ENCODE results near the gene KLHL9. TPM values are rescaled to one million over a fixed set of nuclear protein-coding genes. Genes with fewer than 3 reads are reported as not detected.

KLHL9 gene
- total and polyA plus RNA-seq, 2 donors from 2014 or later = 10.4 to 30.5 TPM

GRCh38 chr9:21294904-21295538, 40.2 kb downstream of the KLHL9 start:
- intact Hi-C loops (cut with DNase I) = no loop called here
- no peaks in the 10 kb centered on the region for H3K9me3 ChIP-seq (ENCODE audit: control insufficient read depth in 2 of 3, insufficient read depth in 1 of 3, low read length in 3 of 3)
- no peaks in the 10 kb centered on the region for H3K4me1 ChIP-seq (ENCODE audit: control insufficient read depth in 2 of 3, insufficient read depth in 2 of 3, low read depth in 1 of 3, low read length in 3 of 3)
- no peak overlapping the region for H3K4me3 ChIP-seq (ENCODE audit: low read length in 3 of 3)
- no peak overlapping the region for H3K9ac ChIP-seq (ENCODE audit: low read length in 3 of 3)
- H3K36me3 ChIP-seq (ENCODE audit: control insufficient read depth in 2 of 3, insufficient read depth in 3 of 3, low read length in 3 of 3) = no peaks in the 10 kb centered on the region
- no peak for DNase-seq
- FAIRE-seq = no peak
- no peaks in the 10 kb centered on the region for H3K27me3 ChIP-seq (ENCODE audit: control insufficient read depth, insufficient read depth, low read length)
- no peak for TF ChIP-seq CTCF (IDR thresholded peaks at IDR 0.05; ENCODE audit: borderline replicate concordance, extremely low read depth, insufficient read depth)
- no peak overlapping the region for H3K27ac ChIP-seq (ENCODE audit: low read depth in 2 of 2, low read length in 2 of 2)

GRCh38 chr9:21294364-21294774, 40.8 kb downstream of the KLHL9 start:
- Histone ChIP-seq H3K27me3 (ENCODE audit: control insufficient read depth, insufficient read depth, low read length) (no peaks in the 10 kb centered on the region), H3K9ac (ENCODE audit: low read length in 3 of 3) (no peak overlapping the region), H3K36me3 (ENCODE audit: control insufficient read depth in 2 of 3, insufficient read depth in 3 of 3, low read length in 3 of 3) (no peaks in the 10 kb centered on the region), H3K9me3 (ENCODE audit: control insufficient read depth in 2 of 3, insufficient read depth in 1 of 3, low read length in 3 of 3) (no peaks in the 10 kb centered on the region), H3K27ac (ENCODE audit: low read depth in 2 of 2, low read length in 2 of 2) (no peak overlapping the region), H3K4me1 (ENCODE audit: control insufficient read depth in 2 of 3, insufficient read depth in 2 of 3, low read depth in 1 of 3, low read length in 3 of 3) (no peaks in the 10 kb centered on the region), H3K4me3 (ENCODE audit: low read length in 3 of 3) (no peak overlapping the region)
- FAIRE-seq (no peak), DNase-seq (no peak)
- intact Hi-C loops (cut with DNase I) = no loop called here
- no peak for TF ChIP-seq CTCF (IDR thresholded peaks at IDR 0.05; ENCODE audit: borderline replicate concordance, extremely low read depth, insufficient read depth)

DNA sequence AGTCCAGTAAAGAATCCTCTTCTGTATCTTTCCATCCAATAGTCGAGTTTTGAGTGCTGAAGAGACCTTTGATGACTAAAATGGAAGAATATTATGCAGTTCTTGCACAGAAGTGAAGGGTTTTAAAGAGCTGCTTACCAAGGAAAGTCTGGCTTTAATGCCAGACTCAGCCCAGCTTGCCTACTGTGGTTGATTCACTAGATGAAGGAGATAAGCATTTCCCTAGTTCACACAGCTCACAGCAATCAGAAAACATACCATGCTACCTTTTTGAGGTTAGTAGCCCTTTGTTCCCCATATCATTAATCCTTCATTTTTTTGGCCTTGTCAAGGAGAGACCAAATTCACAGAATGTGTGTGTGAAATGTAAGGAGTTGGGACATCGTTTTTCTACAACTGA, 45.4 kb downstream of the KLHL9 start:
- Histone ChIP-seq H3K9ac (ENCODE audit: low read length in 3 of 3) (no peak overlapping the region), H3K27me3 (ENCODE audit: control insufficient read depth, insufficient read depth, low read length) (no peaks in the 10 kb centered on the region), H3K9me3 (ENCODE audit: control insufficient read depth in 2 of 3, insufficient read depth in 1 of 3, low read length in 3 of 3) (no peaks in the 10 kb centered on the region), H3K4me1 (ENCODE audit: control insufficient read depth in 2 of 3, insufficient read depth in 2 of 3, low read depth in 1 of 3, low read length in 3 of 3) (no peaks in the 10 kb centered on the region), H3K27ac (ENCODE audit: low read depth in 2 of 2, low read length in 2 of 2) (no peak overlapping the region), H3K4me3 (ENCODE audit: low read length in 3 of 3) (no peak overlapping the region), H3K36me3 (ENCODE audit: control insufficient read depth in 2 of 3, insufficient read depth in 3 of 3, low read length in 3 of 3) (no peaks in the 10 kb centered on the region)
- FAIRE-seq (no peak), DNase-seq (no peak)
- TF ChIP-seq CTCF (IDR thresholded peaks at IDR 0.05; ENCODE audit: borderline replicate concordance, extremely low read depth, insufficient read depth) = no peak
- intact Hi-C loops (cut with DNase I) = no loop called here

- no peak overlapping the region for H3K27ac ChIP-seq (ENCODE audit: low read depth in 2 of 2, low read length in 2 of 2)
- H3K36me3 ChIP-seq (ENCODE audit: control insufficient read depth in 2 of 3, insufficient read depth in 3 of 3, low read length in 3 of 3) = no peaks in the 10 kb centered on the region
- TF ChIP-seq CTCF (IDR thresholded peaks at IDR 0.05; ENCODE audit: borderline replicate concordance, extremely low read depth, insufficient read depth) = no peak
- no peaks in the 10 kb centered on the region for H3K9me3 ChIP-seq (ENCODE audit: control insufficient read depth in 2 of 3, insufficient read depth in 1 of 3, low read length in 3 of 3)
- no peak for FAIRE-seq
- no peak overlapping the region for H3K9ac ChIP-seq (ENCODE audit: low read length in 3 of 3)
- H3K4me1 ChIP-seq (ENCODE audit: control insufficient read depth in 2 of 3, insufficient read depth in 2 of 3, low read depth in 1 of 3, low read length in 3 of 3) = no peaks in the 10 kb centered on the region
- no peak overlapping the region for H3K4me3 ChIP-seq (ENCODE audit: low read length in 3 of 3)
- H3K27me3 ChIP-seq (ENCODE audit: control insufficient read depth, insufficient read depth, low read length) = no peaks in the 10 kb centered on the region
- intact Hi-C loops (cut with DNase I) = no loop called here
- DNase-seq = no peak
These were observed 47.9 kb downstream of the KLHL9 start for GRCh38 chr9:21287280-21287679.
